GM21786 (cell line): Measurements from ENCODE around the gene PPIL6.

ENCODE experiments used
- ATAC-seq: cut with Tn5 transposase; IDR thresholded peaks from one replicate; pipeline ENCODE4 v1.9.1; 2021; ENCODE audit not compliant: unreplicated experiment

PPIL6 gene

GRCh38 chr6:109406196-109406595, 34.2 kb downstream of the PPIL6 start:
- ATAC-seq = no peak

GRCh38 chr6:109397020-109397419, 43.4 kb downstream of the PPIL6 start:
- no peak for ATAC-seq

DNA sequence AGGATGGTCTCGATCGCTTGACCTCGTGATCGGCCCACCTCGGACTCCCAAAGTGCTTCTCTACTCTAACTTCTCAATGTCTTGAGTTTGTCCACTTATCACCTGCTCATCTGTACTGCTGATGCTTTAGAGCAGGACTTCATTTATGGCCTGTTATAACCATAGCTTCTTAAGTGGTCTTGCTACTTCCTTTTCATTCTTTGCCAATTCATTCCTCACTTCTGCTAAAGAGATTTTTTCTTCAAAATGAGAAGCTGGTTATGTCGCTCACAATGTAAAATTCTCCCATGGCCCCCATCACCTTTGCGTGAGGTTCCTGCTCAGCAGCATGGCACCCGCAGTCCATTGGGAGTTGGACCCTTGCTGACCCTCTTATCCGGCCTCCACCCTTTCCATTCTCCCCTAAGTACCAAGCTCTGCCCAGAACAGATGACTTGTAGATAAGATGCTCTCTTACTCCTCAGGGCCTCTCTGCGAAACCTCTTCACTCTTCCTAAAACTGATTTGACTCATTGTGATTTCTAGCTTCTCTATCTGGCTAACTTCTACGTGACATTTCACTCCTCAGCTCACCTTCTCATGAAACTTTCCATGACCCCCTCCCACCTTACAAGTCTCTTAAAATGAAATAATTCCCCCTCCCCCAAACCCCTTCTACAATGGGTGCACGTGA, 44.2 kb downstream of the PPIL6 start:
- no peak for ATAC-seq

DNA sequence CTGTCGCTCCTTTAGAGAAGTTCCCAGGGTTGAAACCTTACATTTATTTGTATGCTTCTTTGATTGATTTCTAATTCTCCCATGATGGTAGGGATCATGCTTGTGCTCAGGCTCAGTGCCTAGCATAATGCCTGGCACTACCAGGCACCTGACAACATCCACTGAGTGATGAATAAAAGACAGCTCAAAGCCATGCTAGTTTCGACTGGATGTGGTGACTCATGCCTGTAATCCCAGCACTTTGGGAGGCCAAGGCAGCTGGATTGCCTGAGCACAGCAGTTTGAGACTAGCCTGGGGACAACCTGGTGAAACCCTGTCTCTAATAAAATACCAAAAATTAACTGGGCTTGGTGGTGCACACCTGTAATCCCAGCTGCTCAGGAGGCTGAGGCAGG, 46.5 kb downstream of the PPIL6 start:
- no peak for ATAC-seq

GRCh38 chr6:109393157-109393885, 47.1 kb downstream of the PPIL6 start:
- no peak for ATAC-seq

DNA sequence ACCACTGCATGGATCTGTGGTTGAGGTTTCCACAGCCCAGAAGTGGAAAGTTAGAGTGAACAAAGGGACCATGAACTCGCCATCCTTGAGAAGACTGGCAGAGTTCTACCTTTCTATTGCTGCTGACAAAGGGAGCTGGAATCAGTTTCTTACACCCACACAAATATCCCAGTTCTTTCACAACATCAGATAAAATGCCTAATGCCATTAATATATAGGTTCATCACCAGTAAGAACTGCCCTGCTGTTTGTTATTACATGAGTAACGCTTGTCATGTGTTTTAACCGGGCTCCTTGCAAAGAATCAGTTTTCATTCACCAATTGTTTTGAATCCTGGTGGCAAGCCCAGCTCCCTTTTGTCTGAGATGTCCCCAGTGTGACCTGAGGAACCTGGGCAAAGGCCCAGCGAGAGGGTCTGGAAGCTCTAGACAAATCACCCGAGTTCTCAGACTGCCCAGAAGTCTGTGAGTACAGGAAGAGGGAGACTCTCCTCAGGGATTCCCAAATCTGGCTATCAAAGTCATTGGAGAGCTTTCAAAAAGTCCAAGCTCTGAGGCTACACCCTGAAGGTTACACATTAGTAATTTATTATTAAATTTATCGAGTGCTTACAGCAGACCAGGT, 50.7 kb downstream of the PPIL6 start:
- ATAC-seq = no peak

- no peak for ATAC-seq
Observed at GRCh38 chr6:109388265-109388664, 52.2 kb downstream of the PPIL6 start.

- no peak for ATAC-seq
Observed at GRCh38 chr6:109383438-109383940, 56.9 kb downstream of the PPIL6 start.

DNA sequence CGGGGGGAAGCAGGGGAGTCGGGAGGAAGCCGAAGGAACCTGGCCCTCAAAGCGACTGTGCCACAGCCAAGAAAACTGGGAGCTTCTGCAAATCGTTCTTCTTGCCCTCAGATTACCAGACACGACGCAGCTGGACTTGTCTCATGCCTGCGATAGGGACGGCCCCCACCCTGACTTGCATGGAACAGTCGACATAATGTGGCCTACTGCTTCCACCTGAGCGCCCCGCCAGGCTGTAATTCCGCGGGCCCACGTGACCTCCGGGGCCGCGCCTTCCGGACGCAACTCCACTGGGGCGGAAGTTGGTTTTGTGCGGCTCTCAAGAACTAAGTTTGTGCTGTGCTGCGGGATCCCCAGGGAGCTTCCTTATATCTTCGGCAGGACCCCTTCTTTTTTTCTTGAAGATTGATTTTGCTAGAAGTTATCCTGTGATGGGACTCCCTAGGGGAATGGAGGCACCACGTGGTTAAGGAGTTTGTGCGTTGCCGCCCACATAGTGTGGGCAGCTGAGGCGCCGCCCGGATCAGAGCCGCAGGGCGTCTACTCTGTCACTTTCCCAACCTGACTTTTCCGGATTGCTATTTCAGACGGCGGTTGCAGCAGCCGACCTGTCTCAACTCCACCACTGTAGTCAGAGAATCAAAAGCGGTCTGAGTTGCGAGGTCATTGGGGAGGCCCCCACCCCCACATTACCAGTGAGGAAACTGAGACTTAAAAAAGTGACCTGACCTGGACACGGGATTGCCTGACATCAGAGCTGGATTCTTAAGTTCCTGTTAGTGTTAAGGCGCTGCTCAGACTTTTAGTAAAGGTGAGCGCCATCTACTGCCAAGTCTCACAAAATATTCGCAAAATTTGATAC, 57.6 kb downstream of the PPIL6 start:
- peak; percentile 59 for ATAC-seq

DNA sequence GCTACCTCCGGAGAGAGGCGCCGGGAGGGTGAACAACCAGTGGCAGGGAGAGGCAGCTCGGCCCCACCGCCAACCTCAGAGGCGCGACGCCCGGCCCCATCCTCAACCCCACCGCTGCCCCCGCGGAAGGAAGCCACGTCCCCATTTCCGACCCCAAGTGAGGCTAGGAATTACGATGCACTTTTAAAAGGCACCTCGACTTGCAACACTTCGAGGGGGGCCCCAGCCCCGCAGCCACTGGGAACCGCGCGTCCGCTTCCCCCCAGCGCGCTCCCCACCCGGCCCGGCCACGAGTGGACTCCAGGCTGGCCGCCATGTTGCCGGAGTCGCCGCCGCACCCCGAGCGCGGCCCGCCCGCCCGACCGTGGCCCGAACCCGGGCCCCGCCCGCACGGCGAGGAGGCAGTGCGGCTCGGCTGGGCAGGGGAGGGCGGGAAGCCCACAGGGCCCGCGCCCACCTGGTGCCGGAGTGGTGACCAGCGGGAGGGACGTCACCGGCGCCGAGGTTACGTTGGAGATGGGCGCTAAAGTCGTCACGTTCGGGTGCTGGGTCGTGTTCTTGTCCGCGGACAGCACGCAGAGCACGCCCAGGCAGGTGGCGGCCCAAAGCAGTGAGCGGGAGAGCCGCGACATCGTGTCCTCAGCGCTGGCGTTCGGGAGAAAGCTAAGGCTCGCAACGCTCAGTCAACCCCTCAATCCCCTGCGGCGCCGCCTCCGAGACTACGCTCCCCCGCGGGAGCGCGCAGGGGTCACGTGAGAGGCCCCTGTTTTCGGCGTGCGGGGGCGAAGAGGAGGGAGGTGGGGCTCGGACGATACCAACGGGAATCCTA, 58.5 kb downstream of the PPIL6 start, which contains the start of gene CD164:
TSS of gene CD164 (minus strand) at position 721 of the 829 bp plus-strand sequence. CDS start at position 632, 89 bp downstream.
- peak; percentile 33 for ATAC-seq

- ATAC-seq = no peak
Observed at GRCh38 chr6:109381061-109381746, 59.2 kb downstream of the PPIL6 start.

GRCh38 chr6:109379711-109380110, 60.7 kb downstream of the PPIL6 start:
- no peak for ATAC-seq

DNA sequence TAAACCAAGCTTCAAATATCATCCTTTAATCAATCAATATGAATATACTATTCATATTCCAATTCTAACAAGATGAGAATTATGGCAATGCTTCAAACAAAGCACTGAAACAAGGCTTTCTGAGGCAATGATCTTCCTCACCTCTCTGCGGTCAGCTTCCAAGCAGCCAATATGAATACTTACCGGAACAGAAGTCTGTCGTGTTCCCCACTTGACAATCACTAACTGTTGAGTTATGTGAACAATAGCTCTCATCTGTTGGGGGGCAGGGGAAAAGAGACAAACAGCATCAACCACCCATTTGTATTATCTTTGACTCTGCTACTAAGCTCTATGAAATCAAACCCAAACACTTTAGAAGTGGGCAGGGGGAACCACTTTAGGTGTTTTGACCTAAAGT, 62.7 kb downstream of the PPIL6 start:
- no peak for ATAC-seq

DNA sequence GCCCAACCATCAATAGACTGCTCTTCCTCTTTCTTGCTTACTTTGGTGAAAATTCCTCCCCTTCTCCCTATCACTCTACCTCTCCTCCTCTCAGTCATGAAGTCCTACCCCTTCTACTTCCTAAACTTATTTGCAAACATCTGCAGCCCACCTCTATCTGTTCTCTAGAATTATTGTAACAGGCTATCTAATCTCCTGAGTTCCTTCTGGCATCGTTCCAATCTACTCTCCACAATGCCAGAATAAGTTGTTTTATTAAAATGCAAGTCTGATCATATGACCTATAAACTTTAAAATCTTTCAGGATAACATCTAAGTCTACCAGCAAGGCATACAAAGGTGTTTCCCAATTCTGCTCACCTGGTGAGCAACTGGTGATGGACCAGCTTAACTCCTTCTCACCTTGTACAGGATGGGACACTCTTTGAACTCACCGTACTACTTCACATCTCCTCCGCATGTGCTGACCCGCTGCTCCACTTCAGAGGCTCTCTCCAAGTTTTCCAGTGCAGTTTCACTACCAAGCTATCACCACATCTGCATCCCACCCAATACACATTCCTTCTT, 66.0 kb downstream of the PPIL6 start:
- ATAC-seq = no peak

GRCh38 chr6:109373762-109374161, 66.7 kb downstream of the PPIL6 start:
- peak; percentile 95 for ATAC-seq

DNA sequence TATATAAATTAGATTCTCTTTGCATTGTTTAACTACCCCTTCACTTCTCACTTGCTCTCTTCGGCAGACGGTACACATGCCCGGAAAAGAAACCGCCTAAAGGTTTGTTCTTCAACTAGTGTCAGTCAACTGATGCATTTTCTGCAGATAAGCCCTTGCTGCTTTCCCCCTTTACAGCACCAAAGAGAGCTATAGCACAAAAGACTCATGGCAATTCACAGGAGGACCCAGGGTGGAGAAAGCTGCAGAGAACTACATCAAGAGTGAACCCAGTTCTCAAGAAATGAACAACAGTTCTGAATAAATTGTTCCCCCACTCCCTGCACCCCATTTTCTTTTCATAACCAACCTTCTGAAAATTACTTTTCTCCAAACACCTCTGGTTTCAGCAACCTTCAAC, 67.1 kb downstream of the PPIL6 start:
- peak; percentile 3 for ATAC-seq

DNA sequence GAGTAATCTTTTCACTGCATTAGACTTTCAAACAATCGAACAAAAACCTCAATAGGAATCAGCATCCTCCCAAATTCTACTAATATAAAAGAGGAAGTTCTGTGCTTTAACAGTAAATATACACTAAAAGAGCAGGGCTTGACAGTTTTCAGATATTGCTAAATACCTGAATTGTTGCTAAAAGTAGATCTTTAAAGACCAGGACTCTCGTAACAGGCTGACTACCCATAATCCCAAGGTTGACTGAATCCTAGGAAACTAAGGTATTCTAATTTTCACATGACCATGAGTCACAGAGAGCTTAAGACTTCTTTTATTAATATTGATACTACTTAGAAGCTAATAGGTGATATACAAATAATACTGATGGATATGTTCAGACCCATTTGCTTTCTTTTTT, 68.3 kb downstream of the PPIL6 start:
- ATAC-seq = no peak

GRCh38 chr6:109370792-109371191, 69.6 kb downstream of the PPIL6 start:
- no peak for ATAC-seq

GRCh38 chr6:109370336-109370735, 70.1 kb downstream of the PPIL6 start:
- ATAC-seq = no peak
